IPS-NIHi7 (cell line): ENCODE measurements around the gene POU2AF1.

ENCODE experiments used
- DNase-seq: peaks from one replicate; pipeline ENCODE4 v3.0.0; 2012; ENCODE audit warnings: mixed read lengths; ENCODE audit errors: extremely low spot score

POU2AF1 gene

GRCh38 chr11:111312076-111312475 is 67.0 kb downstream of the POU2AF1 start:
- no peak for DNase-seq

- DNase-seq: no peak
Measured at GRCh38 chr11:111310723-111311122, 68.4 kb downstream of the POU2AF1 start.

- no peak for DNase-seq
Measured at GRCh38 chr11:111310088-111310487, 69.0 kb downstream of the POU2AF1 start.

GRCh38 chr11:111309215-111309915 is 69.7 kb downstream of the POU2AF1 start:
- DNase-seq: no peak

- no peak for DNase-seq
Measured at GRCh38 chr11:111308140-111308539, 70.9 kb downstream of the POU2AF1 start.

- no peak for DNase-seq
Measured at GRCh38 chr11:111307472-111308108, 71.5 kb downstream of the POU2AF1 start.

- DNase-seq: no peak
Measured at GRCh38 chr11:111306321-111306720, 72.8 kb downstream of the POU2AF1 start.

GRCh38 chr11:111305876-111306275 is 73.2 kb downstream of the POU2AF1 start:
- no peak for DNase-seq

GRCh38 chr11:111305162-111305802 is 73.8 kb downstream of the POU2AF1 start:
- no peak for DNase-seq

GRCh38 chr11:111303461-111303860 is 75.6 kb downstream of the POU2AF1 start:
- no peak for DNase-seq

GRCh38 chr11:111302298-111302697 is 76.8 kb downstream of the POU2AF1 start:
- DNase-seq: no peak
